NCI-H1048 (cell line): ENCODE results near the gene LRRTM3.
A peak's percentile ranks its signal among the peaks of the same experiment; 100 is the strongest.

ENCODE experiments used
- DNase-seq: peaks from one replicate; lab custom pipeline; 2025; lab: John Stamatoyannopoulos, UW

The LRRTM3 gene

DNA sequence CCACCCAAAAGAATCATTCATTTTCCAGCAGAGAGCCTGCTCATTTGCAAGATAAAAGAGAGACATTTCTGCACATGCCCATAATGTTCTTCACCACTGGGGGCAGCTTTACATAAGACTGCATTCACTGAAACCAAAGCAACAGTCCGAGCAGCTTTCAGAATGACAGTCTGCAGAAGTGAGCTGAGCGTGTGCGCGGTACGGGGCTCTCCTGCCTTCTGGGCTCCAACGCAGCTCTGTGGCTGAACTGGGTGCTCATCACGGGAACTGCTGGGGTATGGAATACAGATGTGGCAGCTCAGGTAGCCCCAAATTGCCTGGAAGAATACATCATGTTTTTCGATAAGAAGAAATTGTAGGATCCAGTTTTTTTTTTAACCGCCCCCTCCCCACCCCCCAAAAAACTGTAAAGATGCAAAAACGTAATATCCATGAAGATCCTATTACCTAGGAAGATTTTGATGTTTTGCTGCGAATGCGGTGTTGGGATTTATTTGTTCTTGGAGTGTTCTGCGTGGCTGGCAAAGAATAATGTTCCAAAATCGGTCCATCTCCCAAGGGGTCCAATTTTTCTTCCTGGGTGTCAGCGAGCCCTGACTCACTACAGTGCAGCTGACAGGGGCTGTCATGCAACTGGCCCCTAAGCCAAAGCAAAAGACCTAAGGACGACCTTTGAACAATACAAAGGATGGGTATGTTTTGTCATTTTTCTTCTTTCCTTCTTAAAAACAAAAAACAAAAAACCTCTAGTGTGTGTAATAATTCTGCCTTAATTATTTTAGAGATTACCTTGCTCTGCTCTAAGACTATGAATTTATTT, at the start of gene LRRTM3:
TSS of gene LRRTM3 (plus strand) at position 141 of the 820 bp plus-strand sequence.
- peak; percentile 37 for DNase-seq

DNA sequence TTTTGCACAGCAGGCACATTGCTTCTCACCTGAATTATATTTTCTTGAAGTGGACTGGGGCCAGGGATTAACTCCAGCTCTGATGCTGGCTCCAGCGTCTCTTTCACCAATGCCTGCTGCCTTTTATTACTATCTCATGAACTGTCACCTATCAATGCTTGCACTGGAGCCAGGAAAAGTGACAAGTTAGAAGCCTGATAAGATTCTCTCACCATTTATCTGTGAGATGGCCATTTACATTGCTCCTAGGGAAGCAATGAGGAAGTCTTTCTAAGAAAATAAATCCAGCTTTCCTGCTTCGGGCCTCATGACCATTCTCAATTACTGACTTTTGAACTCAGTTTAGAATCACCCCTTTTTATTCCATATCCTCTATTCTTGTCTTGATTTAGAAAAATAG, 48.5 kb upstream of the LRRTM3 start:
- no peak for DNase-seq

DNA sequence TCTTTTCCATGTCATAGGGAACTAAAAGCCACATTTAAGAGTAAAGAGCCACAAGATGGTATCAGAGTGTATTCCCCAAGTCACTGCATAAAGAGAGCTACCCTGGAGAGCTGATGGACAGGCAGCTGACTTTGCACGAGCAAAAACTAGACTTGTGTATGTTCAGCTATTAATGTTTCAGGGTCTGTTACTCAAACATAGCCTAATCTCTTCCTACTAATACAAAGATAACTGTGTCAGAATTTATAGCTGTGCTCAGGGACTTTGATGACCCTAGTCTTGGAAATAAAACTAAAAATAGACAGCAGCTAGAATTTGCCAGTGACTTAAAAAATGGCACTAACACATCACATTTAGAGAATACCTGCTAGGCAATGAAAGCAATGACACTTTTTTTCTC, 45.5 kb upstream of the LRRTM3 start:
- DNase-seq: no peak

DNA sequence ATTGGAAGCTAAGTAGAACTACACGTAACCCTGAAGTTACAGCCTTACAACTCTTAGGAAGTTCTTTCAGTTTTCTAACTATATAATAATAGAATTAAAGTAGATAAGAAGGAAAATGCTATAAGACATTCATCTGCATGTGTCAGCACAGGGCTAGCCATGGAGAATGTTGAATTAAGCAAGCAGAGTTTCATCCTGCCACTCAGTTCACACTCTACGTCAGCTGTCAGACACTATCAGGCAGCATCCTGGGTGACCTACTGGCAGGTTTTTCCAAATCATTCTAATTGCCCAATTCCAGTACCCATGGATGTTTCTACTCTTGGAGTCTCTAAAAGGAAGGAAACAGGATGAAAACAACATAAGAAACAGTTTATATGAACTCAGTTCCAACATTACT, 45.0 kb upstream of the LRRTM3 start:
- DNase-seq: no peak

DNA sequence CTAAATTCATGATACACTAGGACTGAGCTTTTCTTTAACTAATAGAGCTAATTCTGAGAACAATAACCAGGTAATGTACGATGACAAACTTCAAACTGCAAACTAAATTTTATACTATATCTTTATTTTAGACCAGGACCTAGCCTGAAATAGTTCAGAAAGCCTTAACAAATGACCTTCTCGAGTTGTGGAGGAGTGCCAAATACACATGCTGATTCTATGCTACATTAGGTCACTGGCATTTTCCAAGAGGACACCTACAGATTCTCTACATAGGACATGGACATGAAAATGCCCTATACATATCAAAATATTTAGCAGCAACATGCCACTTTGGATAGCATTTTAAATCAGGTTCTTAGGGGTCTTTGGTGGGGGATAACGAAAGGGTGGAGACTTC, 44.0 kb upstream of the LRRTM3 start:
- DNase-seq: no peak

DNA sequence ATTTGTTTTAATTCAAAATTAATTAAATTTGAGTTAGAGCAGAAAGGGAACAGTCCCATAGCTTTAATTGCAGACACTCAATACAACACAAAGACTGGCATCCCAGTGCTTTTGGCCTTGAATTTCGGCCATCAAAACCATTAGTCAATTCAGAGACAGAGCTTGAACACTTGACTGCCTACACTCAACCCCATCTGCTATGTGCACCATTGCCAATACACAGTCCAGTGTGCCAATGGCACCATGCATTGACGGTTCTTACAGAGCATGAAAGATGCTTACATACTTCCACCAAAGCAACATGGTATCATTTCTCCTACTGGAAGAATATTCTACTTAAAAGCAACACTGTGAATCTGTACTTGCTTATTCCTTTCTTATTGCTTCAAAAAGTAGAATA, 43.6 kb upstream of the LRRTM3 start:
- DNase-seq: no peak

DNA sequence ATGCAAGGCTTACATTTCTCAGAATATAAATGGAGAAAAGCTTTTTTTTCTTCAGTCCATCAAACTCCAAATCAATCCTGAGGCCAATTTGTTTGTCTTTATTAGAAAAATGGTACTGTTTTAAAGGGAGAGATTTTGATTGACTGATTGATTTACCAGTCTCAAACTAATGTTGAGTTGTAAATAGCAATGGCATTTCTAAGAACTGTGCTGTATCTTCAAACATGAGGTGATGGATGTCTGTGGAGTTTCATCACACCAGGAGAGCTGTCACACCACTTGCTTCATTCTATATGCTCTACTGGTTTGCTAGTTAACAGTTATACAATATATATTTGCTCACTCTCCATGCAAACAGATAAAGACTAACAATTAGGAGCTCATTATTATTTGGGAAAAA, 39.0 kb upstream of the LRRTM3 start:
- DNase-seq: no peak

DNA sequence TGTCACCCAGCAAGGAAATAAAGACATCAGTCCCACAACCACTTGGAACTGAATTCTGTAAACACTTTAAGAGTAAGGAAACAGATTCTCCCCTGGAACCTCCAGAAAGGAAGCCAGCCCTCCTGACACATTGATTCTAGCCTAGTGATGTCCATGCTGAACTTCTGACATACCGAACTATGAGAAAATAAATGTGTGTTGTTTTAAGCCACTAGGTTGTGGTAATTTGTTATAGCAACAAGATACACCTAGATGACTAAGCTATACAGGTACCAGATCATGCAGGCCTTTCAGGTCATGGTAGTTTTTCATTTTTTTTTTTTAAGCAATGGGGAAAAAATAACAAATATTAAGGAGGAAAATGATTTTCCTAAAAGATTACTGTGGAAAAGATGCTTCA, 37.6 kb upstream of the LRRTM3 start:
- no peak for DNase-seq

DNA sequence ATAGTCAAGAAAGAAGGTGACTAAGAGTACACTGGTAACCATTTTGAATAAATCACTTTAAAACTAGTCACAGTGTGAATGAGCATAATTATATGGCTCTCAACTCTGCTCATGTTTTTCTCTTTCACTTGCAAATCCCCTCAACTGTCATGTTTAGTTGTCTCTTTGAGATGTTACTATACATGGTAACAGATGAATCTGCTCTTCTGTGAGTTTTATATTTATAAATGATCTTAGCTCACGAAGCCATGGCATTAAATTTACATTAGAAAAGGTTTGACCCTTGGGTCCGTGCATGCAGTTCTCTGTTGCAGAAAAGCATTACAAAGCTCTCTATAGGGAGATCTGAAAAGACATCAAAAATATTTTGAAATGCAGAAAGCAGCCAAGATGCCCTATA, 33.0 kb upstream of the LRRTM3 start:
- DNase-seq: no peak

DNA sequence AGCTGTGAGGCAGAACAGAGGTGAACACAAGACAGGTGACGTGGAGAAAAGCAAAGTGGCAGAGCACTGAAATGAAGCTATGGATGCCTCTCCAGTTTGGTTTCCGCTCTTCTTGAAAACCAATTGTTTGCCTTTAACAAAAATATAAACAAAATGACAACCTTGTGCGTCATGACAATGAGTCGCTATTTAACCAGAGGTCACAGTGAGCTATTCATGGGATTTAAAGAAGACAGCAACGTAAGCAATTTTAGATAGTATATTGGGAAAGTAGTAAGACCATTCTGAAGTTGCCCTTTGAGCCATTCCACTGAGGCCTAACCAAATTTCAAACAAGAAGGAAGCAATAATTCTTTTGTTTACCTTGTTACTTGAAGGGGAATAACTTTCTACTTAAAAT, 15.2 kb upstream of the LRRTM3 start:
- no peak for DNase-seq

DNA sequence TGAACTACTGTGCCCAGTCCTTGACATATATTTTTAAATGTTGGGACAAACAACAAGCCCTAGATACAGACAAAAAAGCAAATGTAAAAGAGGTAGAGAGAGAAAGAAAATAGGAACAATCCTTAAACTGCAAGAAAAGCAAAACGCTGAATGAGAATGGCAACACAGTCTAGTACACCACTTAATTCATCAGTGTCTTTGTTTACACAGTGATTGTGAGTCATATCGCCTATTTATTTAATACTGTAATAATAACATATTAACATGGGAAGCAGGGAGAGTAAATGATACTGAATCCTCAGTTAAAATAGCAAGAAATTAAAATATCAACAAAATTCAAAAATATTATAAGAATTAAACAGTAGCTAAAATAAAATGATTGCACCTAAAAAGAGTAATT, 9.8 kb upstream of the LRRTM3 start:
- DNase-seq: no peak

DNA sequence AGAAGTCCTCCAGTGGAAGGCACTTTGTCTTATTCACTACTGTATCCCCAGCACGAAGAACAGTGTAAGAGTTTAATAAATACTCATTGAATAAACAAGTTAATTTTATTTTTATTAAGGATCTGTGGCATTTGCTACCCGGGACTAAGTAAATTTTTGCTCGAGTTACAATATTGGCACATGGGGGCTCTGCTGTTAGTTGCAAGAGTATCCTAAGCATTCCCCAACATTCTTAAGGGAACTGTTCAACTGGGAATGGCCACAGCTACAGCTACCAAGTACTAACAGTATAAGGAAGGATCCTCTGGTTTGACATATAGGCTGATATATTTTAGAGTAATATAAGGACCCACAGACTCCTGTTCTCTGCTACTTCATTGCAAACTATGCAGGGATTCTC, 8.7 kb upstream of the LRRTM3 start:
- DNase-seq: no peak

DNA sequence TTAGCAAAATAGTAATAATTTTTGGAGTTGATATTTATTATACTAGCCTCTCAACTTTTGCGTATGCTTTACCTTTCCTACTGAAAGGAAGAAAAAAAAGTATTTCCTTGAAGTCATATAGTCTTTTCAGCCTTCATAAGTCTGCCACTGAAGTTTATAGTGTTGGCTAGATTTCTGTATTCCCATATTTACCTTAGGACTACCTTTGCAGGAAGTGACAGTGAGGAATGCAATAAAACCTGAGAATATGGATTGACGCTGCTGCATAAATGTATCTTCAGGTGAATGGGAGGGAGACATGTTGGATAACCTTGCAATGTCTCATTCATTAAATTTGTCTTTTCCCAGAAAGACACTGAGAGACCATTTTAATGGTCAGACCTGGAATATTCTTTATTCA, 6.6 kb upstream of the LRRTM3 start:
- no peak for DNase-seq

DNA sequence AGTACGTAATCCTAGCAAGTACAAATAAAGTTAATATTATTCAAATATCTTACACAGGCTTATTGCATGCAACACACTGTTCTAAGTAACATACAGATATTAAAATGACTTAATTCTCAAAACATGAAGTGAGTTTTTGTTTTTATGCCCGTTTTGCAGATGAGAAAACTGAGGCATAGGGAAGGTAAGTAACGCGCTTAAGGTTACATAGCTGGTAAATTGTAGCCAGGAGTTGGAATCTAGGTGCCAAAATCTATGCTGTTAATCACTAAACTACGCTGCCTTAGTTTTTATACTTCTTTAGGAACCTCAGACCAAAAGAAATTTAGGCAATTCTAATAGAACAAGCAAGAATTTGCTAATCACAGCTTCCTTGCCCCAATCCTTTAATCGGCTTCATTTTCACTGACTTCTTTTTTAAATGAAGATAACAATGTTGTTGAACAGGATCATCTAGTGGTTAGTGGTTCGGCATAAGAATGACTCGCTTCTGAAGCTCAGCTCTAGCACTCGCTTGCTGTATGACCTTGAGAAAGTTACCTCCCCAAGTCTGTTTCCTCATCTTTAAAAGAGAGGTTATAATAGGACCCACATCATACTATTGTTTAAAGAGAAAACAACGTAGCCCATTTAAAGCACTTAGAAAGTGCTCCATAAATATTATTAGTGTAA, 1.0 kb upstream of the LRRTM3 start:
- DNase-seq: no peak

DNA sequence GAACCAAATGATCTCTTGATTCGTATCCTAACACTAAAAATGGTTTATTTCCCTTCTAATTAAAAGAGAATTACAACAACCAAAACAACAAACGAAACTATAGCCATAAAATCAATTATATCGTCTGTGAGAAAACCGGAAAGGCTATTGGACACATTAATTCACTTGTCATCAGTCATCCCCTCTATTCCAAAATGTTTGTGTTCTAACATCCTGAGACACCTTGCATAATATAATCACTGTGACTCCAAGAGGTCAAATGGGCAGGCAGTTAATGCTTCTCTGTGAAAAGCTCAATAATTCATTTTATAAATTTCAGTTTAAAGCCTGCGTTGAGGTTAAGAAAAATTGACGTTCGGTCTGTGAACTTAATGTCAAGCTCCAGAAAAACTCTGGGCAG, 463 bp upstream of the LRRTM3 start:
- DNase-seq: no peak

DNA sequence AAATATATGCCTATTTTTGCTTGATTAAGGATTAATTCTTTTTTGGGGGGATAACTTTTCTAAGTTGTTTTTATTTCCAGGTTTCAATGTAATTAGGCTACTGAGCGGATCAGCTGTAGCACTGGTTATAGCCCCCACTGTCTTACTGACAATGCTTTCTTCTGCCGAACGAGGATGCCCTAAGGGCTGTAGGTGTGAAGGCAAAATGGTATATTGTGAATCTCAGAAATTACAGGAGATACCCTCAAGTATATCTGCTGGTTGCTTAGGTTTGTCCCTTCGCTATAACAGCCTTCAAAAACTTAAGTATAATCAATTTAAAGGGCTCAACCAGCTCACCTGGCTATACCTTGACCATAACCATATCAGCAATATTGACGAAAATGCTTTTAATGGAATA, 1.0 kb downstream of the LRRTM3 start:
- DNase-seq: no peak

DNA sequence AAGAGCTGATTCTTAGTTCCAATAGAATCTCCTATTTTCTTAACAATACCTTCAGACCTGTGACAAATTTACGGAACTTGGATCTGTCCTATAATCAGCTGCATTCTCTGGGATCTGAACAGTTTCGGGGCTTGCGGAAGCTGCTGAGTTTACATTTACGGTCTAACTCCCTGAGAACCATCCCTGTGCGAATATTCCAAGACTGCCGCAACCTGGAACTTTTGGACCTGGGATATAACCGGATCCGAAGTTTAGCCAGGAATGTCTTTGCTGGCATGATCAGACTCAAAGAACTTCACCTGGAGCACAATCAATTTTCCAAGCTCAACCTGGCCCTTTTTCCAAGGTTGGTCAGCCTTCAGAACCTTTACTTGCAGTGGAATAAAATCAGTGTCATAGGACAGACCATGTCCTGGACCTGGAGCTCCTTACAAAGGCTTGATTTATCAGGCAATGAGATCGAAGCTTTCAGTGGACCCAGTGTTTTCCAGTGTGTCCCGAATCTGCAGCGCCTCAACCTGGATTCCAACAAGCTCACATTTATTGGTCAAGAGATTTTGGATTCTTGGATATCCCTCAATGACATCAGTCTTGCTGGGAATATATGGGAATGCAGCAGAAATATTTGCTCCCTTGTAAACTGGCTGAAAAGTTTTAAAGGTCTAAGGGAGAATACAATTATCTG, 1.6 kb downstream of the LRRTM3 start:
- DNase-seq: no peak

DNA sequence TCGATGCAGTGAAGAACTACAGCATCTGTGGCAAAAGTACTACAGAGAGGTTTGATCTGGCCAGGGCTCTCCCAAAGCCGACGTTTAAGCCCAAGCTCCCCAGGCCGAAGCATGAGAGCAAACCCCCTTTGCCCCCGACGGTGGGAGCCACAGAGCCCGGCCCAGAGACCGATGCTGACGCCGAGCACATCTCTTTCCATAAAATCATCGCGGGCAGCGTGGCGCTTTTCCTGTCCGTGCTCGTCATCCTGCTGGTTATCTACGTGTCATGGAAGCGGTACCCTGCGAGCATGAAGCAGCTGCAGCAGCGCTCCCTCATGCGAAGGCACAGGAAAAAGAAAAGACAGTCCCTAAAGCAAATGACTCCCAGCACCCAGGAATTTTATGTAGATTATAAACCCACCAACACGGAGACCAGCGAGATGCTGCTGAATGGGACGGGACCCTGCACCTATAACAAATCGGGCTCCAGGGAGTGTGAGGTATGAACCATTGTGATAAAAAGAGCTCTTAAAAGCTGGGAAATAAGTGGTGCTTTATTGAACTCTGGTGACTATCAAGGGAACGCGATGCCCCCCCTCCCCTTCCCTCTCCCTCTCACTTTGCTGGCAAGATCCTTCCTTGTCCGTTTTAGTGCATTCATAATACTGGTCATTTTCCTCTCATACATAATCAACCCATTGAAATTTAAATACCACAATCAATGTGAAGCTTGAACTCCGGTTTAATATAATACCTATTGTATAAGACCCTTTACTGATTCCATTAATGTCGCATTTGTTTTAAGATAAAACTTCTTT, 2.3 kb downstream of the LRRTM3 start:
- no peak for DNase-seq

DNA sequence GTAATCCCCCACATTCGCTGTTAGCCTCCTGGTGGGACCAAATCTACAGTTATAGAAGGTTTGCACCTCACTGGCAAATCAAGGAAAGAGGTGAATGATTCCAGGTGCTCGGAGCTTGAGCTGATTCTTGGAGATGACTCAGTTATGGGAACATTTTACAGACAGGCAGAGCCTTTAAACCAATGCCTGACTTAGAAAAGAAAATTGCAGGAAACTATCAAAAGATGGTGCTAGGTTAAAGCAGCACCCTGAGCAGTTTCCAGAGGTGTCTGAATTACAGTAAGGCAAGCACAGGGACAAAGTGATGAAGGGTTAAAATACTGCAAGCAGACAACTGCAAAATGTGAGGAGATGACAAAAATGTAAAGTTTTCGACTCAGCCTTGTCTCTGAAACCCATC, 2.9 kb downstream of the LRRTM3 start:
- no peak for DNase-seq

DNA sequence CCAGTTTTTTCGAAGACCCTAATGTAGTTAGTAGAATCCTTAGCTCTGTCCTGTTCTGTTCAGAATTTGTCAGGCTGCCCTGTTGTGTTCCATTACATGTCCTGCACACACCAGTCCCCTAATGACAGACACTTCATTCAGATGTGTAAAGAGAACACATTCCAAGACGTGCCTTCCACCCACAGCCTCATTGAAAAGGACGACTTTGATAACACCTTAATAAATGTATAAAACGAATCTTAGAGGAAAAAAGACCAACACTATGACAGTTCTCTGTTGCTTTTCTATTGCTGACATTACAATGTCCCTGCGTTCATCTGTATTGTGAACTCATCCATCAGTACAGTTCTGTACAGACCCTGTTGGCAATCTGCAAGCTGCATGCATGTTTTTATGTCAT, 3.5 kb downstream of the LRRTM3 start:
- no peak for DNase-seq

DNA sequence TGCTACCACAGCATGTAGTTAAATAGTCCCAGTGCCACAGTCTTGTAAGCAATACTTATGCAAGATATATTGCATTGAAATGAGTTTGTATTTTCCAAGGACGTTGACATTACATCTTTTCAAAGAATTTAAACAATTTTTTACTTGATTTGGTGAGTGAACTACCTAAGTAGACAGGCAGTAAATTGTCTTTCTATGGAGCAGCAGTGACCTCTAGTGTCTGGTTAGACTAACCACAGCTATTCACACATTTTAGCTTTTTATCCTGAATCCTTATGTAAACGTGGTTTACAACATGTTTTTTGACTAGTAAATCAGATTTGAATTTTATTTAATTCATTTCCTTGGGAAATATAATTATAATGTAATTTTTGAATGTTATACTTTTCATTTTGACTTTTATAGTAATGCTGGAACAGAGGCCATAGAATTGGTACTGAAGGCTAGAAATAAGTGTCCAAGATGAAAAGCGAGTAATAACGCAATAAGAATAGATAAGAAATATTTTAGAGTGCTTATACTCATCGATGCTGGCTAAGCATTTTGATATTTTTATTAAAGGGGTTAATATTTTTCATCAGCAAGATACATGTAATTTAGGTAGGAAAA, 5.6 kb downstream of the LRRTM3 start:
- no peak for DNase-seq

DNA sequence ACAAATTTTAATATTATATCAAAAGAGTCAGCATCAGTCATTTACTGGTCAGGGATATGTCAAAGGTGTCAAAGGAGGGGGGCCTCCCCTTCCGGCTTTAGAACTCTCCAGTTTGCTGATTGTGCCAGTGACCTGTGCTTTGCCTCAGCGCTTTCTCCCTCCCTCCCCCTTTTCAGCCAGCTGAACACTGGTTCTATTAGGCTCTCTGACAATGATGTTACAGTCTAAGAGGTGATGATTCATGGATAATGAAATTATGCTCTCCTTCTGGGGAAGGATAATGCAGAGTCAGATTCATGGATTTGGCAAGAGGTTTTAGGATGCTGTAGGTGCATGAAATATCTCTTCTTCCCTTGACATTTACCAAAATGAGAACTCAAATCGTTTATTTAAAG, 6.1 kb downstream of the LRRTM3 start:
- no peak for DNase-seq
